Measurements from ENCODE around the gene TLE3.

DNA sequence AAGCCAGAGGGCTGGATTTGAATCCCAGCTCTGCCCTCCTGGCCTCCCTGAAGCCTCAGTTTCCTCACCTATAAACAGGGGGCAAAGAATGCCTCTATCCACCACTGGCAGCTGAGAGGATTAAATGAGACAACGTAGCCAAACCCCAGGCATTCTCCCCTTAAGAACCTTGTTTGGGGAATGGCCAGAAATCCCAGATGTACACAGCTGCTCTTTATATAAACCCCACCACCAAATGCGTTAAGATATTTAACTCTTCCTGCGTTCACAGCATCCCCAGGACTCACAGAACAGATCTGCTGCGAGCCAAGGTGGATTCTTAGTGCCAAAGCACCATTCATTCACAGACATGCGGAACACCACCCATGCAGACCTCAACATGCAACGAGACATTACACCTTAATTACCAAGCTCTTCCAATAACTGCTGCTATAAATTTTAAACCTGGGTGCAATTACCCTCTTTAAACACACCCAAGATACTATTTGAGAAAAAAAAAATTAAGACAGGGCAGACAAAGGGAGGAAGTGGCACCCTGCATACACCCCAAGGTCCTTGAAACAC is 5.2 kb downstream of the TLE3 start:
- TF ChIP-seq, protein P1, sequence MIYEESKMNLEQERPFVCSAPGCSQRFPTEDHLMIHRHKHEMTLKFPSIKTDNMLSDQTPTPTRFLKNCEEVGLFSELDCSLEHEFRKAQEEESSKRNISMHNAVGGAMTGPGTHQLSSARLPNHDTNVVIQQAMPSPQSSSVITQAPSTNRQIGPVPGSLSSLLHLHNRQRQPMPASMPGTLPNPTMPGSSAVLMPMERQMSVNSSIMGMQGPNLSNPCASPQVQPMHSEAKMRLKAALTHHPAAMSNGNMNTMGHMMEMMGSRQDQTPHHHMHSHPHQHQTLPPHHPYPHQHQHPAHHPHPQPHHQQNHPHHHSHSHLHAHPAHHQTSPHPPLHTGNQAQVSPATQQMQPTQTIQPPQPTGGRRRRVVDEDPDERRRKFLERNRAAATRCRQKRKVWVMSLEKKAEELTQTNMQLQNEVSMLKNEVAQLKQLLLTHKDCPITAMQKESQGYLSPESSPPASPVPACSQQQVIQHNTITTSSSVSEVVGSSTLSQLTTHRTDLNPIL (CRISPR knock-in tag; IDR thresholded peaks at IDR 0.05; ENCODE audit: low read depth) = no peak
- TF ChIP-seq ARNTL (CRISPR knock-in tag; IDR thresholded peaks at IDR 0.05; ENCODE audit: borderline replicate concordance, low read depth) = no peak

All from SK-N-SH treated with all-trans-retinoic acid at 6 μM for 48 hours (cell line).